Measurements from ENCODE around the gene PPARG. TPM values are rescaled to one million over a fixed set of nuclear protein-coding genes. Genes with fewer than 3 reads are reported as not detected.

The PPARG gene
- polyA plus RNA-seq, 2 of the 4 experiments (the other 2 are of a cell fraction) = 38.9 to 43.1 TPM

DNA sequence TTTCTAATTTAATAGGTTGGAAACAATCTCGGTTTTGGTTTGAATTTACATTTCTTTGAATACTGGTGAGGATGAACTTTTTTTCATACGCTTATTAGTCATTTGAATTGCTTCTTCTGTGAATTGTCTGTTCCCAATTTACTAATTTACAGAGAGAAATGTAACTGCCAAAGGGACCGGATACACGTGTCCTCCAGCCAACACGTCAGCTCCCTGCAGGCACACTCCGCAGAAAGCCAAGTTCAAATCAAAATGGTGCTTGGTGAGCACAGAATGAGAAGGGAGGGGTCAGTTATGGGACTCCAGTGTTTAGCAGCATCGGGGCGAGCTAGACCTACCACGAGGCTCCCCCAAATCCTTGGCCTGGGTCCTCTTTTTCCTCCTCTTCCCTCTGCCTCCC is 184.6 kb downstream of the PPARG start:
- TF ChIP-seq CHD4 (IDR thresholded peaks at IDR 0.05; ENCODE audit: borderline replicate concordance) = no peak
- no peak for TF ChIP-seq SREBF2 (IDR thresholded peaks at IDR 0.05)
- no peak for TF ChIP-seq JUNB (IDR thresholded peaks at IDR 0.05)
- no peak for TF ChIP-seq RNF2 (IDR thresholded peaks at IDR 0.05; ENCODE audit: borderline replicate concordance, low read depth)
- TF ChIP-seq NFE2L2 (conservative IDR thresholded peaks at IDR 0.05; ENCODE audit: low read length) = no peak
- TF ChIP-seq ZSCAN20 (CRISPR knock-in tag; IDR thresholded peaks at IDR 0.05) = no peak
- TF ChIP-seq HOXB5 (CRISPR knock-in tag; IDR thresholded peaks at IDR 0.05) = no peak
- no peak for TF ChIP-seq FOSL2 (IDR thresholded peaks at IDR 0.05)
- TF ChIP-seq FOSL2 (CRISPR knock-in tag; IDR thresholded peaks at IDR 0.05) = no peak
- TF ChIP-seq, protein P1, sequence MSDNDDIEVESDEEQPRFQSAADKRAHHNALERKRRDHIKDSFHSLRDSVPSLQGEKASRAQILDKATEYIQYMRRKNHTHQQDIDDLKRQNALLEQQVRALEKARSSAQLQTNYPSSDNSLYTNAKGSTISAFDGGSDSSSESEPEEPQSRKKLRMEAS (IDR thresholded peaks at IDR 0.05) = no peak
- no peak for TF ChIP-seq RARB (CRISPR knock-in tag; IDR thresholded peaks at IDR 0.05)
- no peak for TF ChIP-seq CBX2 (IDR thresholded peaks at IDR 0.05; ENCODE audit: borderline replicate concordance, low read depth)
- TF ChIP-seq CHD2 (IDR thresholded peaks at IDR 0.05; ENCODE audit: low read length, partially characterized antibody) = no peak
- TF ChIP-seq, protein P2, sequence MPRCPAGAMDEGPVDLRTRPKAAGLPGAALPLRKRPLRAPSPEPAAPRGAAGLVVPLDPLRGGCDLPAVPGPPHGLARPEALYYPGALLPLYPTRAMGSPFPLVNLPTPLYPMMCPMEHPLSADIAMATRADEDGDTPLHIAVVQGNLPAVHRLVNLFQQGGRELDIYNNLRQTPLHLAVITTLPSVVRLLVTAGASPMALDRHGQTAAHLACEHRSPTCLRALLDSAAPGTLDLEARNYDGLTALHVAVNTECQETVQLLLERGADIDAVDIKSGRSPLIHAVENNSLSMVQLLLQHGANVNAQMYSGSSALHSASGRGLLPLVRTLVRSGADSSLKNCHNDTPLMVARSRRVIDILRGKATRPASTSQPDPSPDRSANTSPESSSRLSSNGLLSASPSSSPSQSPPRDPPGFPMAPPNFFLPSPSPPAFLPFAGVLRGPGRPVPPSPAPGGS (IDR thresholded peaks at IDR 0.05) = no peak
- TF ChIP-seq HOXA7 (CRISPR knock-in tag; IDR thresholded peaks at IDR 0.05) = no peak
- TF ChIP-seq, protein P3, sequence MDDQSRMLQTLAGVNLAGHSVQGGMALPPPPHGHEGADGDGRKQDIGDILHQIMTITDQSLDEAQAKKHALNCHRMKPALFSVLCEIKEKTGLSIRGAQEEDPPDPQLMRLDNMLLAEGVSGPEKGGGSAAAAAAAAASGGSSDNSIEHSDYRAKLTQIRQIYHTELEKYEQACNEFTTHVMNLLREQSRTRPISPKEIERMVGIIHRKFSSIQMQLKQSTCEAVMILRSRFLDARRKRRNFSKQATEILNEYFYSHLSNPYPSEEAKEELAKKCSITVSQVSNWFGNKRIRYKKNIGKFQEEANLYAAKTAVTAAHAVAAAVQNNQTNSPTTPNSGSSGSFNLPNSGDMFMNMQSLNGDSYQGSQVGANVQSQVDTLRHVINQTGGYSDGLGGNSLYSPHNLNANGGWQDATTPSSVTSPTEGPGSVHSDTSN (IDR thresholded peaks at IDR 0.05) = no peak
- TF ChIP-seq RCOR1 (IDR thresholded peaks at IDR 0.05; ENCODE audit: low read depth, low read length) = no peak
- no peak for TF ChIP-seq TFCP2L1 (CRISPR knock-in tag; IDR thresholded peaks at IDR 0.05)
- no peak for TF ChIP-seq EP300 (IDR thresholded peaks at IDR 0.05)
- no peak for TF ChIP-seq KDM1A (IDR thresholded peaks at IDR 0.05; ENCODE audit: low read depth)
- TF ChIP-seq, protein P4, sequence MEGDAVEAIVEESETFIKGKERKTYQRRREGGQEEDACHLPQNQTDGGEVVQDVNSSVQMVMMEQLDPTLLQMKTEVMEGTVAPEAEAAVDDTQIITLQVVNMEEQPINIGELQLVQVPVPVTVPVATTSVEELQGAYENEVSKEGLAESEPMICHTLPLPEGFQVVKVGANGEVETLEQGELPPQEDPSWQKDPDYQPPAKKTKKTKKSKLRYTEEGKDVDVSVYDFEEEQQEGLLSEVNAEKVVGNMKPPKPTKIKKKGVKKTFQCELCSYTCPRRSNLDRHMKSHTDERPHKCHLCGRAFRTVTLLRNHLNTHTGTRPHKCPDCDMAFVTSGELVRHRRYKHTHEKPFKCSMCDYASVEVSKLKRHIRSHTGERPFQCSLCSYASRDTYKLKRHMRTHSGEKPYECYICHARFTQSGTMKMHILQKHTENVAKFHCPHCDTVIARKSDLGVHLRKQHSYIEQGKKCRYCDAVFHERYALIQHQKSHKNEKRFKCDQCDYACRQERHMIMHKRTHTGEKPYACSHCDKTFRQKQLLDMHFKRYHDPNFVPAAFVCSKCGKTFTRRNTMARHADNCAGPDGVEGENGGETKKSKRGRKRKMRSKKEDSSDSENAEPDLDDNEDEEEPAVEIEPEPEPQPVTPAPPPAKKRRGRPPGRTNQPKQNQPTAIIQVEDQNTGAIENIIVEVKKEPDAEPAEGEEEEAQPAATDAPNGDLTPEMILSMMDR (IDR thresholded peaks at IDR 0.05) = no peak
- 90% methylated on average over 9 of the region's 9 CpGs for WGBS (ENCODE audit: missing lambda C conversion rate)
- Histone ChIP-seq H3K27ac (peak overlapping the region in 1 of 2 experiments; percentile 84; a peak in 2 of 6 replicates), H3K4me2 (no peak overlapping the region), H3K9me3 (no peaks in the 10 kb centered on the region), H3K4me1 (peaks cover 42% of the 10 kb centered on the region), H3K4me3 (no peak overlapping the region)
- ChIA-PET POLR2A (no interaction called here), CTCF (interaction anchor here (1.4 to 12.5 kb wide), 2 partner anchors 297 to 335 kb away, joined by 6 to 342 read pairs; no protein-coding TSS in a partner anchor)
- DNase-seq (ENCODE audit: low read depth in 1 of 2, low spot score in 1 of 2) (no peak), FAIRE-seq (no peak), ATAC-seq (no peak)

DNA sequence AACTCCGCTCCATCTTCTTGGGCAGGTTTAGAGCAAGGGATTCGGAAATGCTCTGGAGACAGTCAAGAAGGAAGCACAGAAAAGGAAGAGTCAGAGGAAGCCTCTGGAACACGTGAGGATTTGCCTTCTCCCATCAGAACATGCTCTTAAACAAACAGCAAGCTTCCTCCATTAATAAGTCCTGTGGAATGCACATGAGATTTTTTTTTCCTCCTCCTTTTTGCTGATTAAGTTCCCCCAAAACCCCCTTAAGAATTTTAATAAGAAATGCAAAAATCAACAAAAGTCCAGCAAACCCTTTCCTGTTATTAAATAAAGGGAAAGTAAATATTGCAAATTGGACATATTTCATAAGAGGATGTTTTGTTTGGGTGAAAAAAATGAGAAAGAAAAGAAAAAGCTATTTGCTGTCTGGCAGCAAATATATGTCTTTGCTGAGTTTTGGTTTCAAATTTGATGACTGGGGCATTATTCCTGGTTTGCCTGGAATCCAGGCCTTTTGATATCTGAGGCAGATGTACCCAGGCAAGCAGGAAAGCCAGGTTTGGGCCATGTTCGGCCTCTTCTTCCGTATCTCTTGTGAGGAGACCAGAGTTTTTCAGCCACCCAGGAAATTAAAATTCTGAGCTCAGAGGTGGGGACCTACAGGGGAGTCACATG is 187.5 kb downstream of the PPARG start:
- peak overlapping the region; percentile 39 to 77 for H3K27ac ChIP-seq
- peak overlapping the region; percentile 38 for H3K4me2 ChIP-seq
- CTCF ChIA-PET = interaction anchor here (0.9 to 12.5 kb wide), 6 partner anchors 9 to 338 kb away, joined by 3 to 342 read pairs (median 4); no protein-coding TSS in a partner anchor
- ATAC-seq (no peak; a peak in 1 of 6 replicates), FAIRE-seq (no peak), DNase-seq (ENCODE audit: low read depth in 1 of 2, low spot score in 1 of 2) (peak in 1 of 2 experiments; percentile 37)
- no peaks in the 10 kb centered on the region for H3K9me3 ChIP-seq
- TF ChIP-seq PHF8 (IDR thresholded peaks at IDR 0.05; ENCODE audit: borderline replicate concordance, low read depth) (no peak), MAFK (IDR thresholded peaks at IDR 0.05; ENCODE audit: partially characterized antibody) (peak; percentile 87)
- POLR2A ChIA-PET = no interaction called here
- peaks cover 36% of the 10 kb centered on the region for H3K4me1 ChIP-seq
- whole genome bisulfite sequencing (ENCODE audit: missing lambda C conversion rate) = 71% methylated on average over 5 of the region's 5 CpGs
- H3K4me3 ChIP-seq = no peak overlapping the region
